NCI-H774 (cell line): ENCODE results near the gene ITIH1.
"Not testable (repeated sequence)": the region's sequence is repeated elsewhere in the genome, so short reads cannot be mapped to it uniquely, and the experiment has no call there.

Experiments
- DNase-seq: peaks from one replicate; lab custom pipeline; 2025; lab: John Stamatoyannopoulos, UW

The ITIH1 gene

DNA sequence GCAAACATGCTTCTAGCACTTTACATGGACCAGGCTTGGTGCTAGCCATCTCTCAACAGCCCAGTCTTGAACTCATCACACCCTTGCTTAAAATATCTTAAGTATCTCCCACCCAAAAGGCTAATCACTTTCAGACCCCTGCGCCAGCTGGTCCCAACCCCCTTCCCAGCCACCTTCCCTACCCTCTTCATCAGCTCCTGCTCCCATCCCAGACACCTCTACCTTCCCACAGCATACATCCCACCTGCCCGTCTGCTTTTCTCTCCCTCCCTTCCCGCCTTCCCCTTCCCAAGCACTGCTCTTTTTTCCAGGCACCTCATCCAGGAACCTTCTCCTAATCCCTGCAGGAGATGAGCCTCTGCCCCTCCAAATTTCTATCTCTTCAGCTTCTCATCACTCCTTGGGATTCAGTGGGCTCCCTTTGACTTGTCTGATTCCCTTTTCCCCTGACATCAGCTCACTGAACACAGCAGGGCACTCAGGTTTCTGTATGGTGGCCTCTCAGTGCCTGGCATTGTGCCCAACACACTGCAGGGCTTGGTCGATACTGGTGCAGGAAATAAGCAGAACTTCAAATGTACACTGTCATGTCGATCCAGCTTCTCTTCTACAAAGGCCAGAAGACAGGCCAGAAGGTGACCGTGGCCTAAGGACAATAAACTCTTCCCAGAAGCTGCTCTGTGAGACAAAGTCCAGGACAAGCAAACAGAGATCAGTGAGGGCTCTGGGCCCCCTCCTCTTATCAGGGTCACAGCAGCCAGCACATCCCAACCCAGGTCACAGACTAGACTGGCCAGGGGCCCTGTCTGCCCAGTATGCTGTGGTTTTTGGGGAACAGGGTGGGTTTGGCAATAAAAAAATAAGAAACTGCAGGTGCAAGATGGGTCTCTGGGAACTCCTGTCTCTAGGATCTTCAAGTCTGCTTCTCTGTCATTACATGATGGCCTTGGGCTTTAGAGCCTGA is 2.2 kb upstream of the ITIH1 start:
- DNase-seq = no peak

DNA sequence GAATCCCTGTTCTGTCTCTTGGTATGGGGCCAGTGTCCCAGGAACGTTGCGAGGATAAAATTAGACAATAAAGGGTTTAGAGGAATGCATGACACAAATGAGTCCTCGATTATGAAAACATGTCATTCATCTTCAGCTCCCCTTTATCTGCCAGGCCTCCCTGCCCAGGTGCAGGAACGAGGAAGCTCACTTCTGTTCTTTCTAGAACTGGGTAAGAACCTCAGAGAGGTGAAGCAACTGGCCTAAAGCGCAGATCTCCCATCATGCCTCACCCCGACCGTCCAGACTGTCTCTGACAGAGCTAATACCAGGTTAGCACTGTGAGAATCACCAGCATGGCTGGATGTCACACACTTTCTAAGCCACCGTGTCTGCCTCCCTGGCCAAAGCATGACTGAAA is 1.5 kb upstream of the ITIH1 start:
- DNase-seq = no peak

DNA sequence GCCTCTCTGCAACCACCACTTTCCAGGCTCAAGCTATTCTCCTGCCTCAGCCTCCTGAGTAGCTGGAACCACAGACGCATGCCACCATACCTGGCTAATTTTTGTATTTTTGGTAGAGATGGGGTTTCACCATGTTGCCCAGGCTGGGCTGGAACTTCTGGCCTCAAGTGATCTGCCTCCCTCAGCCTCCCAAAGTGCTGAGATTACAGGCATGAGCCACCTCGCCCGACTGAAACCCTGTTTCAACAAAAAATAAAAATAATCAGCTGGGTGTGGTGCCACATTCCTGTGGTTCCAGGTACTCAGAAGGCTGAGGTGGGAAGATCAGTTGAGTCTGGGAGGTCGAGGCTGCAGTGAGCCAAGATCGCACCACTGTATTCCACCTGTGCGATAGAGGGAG is 913 bp upstream of the ITIH1 start:
- DNase-seq = not testable (repeated sequence)

DNA sequence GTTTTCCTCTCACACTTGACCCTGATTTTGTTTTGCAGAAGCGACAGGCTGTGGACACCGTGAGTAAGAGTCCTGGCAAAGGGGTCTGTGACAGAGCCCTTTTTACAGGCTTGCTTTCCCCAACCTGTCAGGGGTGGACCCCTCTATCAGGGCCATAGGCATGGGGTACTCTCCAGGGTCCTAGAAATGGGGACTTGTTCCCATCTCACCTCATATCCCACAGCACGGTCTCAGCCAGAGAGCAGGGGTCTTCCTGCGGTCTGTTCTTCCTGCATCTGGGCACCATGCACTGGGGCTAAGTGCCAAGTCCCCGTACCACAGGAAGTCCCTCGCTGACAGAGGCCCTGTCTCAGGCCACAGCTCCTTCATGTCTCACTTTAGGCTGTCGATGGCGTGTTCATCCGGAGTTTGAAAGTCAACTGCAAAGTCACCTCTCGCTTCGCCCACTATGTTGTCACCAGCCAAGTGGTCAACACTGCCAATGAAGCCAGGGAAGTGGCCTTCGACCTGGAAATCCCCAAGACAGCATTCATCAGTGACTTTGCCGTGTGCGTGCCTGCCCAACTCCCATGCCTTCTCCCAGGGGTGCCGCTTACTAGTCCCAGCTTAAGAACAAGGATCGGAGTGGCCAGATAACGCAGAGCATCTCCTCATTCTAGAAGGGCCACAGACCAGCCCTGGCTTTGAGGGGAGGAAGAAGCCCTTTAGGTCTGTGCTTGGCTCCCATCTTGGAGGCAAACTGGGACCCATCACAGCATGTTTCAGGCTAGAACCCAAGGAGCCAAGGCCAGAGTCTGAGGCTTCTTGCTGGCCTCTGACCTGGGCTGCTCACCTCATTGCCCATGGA is 783 bp downstream of the ITIH1 start:
- no peak for DNase-seq

DNA sequence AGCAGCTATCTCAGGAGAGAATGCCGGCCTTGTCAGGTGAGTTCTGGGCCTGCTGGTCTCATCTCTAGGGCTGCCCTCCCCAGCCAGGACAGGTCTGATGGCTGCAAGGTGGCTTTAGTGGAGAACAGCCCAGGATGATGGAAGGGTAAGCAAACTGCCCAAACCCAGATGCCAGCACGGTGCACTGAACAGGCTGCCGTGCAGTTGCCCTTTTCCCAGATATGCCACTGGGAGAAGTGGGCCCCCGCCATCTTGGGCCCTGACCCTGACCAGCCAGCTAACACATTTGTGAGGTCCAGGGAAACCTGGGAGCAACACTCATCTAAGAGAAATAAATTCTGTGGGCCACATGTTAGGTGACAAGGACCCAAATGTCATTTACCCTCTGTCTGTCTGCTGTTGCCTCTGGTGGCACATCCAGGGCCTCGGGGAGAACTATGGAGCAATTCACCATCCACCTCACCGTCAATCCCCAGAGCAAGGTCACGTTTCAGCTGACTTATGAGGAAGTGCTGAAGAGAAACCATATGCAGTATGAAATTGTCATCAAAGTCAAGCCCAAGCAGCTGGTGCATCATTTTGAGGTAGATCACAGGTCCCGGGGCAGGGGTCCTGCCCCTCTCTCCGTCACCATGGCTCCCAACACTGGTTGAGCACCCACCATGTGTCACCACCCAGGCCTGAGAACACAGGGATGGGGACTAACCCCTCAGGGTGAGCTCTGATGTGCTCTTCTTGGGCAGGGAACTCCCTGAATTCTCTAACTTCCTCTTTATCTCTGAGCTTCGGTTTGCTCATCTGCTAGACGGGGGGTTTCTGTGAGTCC is 1.8 kb downstream of the ITIH1 start:
- DNase-seq = no peak

DNA sequence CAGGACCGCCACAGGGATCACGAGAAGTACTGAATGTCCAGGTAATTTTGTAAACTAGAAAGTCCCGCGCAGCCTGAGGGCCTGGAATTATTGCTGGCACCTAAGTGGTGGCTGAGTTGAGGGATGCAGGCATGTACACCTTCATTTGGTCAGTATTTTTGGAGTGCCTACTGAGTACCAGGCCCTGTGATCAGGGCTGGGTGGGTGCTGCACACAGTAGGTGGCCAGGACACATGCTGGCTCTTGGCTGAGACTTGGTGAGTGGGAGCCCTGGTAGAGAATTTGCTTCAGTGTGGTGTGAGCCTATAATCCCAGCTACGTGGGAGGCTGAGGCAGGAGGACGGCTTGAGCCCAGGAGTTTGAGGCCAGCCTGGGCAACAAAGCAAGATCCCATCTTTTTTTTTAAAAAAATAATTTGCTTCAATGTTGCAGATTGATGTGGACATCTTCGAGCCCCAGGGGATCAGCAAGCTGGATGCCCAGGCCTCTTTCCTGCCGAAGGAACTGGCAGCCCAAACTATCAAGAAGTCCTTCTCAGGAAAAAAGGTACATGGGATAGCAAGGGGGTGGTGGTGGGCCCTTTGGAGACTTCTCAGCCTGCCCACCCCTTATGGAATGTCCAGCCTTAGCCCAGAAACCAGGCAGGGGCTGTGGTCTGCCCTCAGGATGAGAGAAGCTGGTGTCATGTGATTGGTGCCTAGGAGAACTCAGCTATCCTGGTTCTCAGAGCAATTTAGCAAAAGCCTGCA is 2.6 kb downstream of the ITIH1 start:
- DNase-seq = no peak

DNA sequence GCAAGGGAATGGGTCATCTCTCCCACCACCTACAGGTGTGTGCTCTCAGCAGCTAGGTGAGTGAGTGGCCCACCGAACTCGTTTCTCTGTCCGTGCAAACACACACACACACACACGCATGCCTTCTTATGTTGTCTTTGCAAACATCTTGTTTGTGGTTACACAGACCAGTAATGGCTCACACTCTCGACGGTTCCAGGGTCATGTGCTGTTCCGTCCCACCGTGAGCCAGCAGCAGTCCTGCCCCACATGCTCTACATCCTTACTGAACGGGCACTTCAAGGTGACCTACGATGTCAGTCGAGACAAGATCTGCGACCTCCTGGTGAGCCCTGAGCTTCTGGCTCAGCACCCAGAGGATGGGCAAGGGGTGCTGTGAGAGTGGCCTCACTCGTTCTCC is 4.3 kb downstream of the ITIH1 start:
- DNase-seq = no peak

DNA sequence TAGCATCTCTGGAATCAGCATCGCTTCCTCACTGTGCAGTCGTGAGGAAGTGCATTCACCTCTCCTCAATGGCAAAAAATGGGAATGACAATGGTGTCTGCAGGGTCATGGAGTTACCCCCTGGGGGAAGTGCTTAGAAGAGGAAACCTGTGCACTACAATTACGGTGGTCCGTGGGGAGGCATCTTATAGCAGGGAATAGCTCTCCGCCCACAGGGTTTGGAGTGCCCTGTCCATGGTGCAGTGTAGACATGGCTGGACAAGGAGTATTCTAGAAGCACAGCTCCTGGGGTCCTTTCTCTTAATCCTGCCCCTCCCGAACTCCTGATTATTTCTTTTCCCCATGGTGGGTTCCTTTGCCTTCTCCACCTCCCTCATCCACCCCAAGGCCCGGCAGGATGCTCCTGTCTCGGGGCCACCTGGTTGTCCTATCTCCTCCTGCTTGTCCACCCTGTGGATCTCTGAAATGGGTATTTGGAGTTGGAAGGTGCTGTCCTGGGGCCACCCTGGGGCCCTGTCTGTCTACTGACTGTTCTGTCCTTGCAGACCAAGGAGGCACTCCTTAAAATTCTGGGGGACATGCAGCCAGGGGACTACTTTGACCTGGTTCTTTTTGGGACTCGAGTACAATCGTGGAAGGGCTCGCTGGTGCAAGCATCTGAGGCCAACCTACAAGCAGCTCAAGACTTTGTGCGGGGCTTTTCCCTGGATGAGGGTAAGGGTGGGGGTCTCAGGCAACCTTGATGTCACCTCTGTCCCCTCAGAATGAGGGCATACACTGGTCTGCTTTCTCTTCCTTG is 5.2 kb downstream of the ITIH1 start:
- DNase-seq = no peak

DNA sequence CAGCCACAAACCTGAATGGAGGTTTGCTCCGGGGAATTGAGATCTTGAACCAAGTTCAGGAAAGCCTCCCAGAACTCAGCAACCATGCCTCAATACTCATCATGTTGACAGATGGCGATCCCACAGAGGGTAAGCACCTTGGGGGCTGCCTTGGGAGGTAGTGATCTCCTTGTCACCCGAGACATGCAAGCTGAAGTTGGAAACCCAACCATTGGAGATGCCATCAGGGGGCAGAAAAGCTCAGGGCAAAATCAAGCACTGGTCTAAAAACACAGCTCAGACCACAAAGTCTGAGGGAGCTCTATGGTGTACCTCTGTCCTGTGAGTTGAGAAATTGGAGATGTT is 5.8 kb downstream of the ITIH1 start:
- DNase-seq = no peak

DNA sequence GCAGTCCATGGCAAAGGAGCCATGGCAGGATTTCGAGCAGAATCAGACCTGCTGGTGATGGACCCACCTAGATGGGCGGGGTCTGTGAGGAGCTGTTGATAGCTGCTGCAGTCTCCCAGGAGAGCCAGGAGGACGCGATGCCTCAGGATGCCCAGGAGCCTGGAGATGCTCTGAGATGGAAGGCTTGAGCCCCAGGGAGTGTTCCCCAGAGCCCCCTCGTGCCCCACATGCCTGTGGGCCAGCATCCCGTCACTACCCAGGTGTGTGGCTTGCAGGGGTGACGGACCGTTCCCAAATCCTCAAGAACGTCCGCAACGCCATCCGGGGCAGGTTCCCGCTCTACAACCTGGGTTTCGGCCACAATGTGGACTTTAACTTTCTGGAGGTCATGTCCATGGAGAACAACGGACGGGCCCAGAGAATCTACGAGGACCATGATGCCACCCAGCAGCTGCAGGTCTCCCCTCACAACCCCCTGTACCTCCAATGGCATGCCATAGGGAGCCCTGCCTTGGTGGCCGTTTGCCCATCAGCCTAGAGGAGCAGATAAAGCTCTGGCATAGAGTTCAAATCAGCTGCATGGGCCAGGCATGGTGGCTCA is 6.7 kb downstream of the ITIH1 start:
- no peak for DNase-seq

DNA sequence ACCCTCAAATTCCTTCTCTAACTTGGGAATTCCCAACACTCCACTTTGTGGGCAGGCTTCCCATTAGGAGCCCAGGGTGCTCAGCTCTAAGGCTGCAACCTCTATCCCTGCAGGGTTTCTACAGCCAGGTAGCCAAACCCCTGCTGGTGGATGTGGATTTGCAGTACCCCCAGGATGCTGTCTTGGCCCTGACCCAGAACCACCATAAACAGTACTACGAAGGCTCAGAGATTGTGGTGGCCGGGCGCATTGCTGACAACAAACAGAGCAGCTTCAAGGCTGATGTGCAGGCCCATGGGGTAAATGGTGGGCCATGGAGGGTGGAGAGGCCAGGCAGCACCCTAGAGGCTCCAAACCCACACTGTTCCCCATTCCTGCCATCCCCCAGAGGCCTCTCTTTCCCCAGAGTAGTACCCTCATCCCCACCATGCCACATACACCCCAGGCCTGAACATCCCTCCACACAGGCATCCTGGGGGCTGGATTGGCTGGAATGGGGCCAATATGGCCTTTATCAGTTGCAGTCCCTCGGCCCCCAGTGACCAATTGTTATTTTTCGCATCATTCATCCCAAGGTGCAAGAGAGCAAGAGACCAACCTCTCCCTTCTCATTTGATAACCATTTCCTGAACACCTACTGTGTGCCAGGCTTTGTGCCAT is 7.7 kb downstream of the ITIH1 start:
- no peak for DNase-seq

DNA sequence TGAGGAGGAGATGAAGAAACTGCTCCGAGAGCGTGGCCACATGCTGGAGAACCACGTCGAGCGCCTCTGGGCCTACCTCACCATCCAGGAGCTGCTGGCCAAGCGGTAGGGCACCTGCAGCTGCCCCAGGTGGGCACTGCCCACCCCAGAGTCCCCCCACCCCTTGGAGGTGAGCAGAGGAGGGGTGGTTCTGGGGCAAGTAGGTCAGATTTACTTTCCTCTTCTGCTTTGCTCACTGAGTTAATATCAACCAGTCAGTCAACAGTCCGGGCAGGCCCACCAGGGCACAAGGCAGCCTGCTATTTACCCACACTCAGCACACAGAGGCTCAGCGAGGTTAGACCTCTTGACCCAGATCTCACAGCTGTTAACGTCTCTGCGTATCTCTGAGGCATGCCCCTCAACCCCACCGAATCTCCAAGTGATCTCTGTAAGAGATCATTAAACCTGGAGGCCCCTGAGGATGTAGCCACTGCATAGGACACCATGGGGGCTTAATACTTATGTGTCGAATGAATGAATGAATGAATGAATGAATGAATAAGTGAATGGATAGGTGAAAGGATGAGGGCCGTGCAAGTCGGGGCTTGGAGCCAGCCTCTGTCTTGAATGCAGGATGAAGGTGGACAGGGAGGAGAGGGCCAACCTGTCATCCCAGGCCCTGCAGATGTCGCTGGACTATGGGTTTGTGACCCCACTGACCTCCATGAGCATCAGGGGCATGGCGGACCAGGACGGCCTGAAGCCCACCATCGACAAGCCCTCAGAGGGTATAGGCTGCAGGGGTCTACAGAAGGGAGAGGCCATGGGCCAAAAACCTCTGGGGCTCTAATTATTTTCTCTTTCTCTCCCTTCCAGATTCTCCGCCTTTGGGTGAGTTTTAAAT is 9.2 kb downstream of the ITIH1 start:
- no peak for DNase-seq

DNA sequence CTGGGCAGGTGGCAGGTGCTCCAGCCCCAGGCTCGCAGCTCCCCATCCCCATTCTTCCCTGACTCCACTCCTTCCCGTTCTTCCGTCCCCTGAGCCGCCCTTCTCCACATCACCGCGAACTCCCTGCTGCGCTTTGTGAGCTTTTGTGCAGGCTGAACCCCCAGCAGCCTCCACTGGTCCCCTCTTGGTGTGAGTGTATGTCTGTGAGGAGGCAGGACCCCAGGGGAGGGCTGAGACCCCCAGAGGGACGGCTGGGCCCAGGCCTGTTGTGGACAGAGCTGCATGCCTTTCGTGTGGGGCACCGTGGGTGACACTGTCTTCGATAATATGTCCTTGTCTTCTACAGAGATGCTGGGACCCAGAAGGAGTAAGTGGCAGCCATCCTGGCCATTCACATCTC is 9.8 kb downstream of the ITIH1 start:
- DNase-seq = no peak

DNA sequence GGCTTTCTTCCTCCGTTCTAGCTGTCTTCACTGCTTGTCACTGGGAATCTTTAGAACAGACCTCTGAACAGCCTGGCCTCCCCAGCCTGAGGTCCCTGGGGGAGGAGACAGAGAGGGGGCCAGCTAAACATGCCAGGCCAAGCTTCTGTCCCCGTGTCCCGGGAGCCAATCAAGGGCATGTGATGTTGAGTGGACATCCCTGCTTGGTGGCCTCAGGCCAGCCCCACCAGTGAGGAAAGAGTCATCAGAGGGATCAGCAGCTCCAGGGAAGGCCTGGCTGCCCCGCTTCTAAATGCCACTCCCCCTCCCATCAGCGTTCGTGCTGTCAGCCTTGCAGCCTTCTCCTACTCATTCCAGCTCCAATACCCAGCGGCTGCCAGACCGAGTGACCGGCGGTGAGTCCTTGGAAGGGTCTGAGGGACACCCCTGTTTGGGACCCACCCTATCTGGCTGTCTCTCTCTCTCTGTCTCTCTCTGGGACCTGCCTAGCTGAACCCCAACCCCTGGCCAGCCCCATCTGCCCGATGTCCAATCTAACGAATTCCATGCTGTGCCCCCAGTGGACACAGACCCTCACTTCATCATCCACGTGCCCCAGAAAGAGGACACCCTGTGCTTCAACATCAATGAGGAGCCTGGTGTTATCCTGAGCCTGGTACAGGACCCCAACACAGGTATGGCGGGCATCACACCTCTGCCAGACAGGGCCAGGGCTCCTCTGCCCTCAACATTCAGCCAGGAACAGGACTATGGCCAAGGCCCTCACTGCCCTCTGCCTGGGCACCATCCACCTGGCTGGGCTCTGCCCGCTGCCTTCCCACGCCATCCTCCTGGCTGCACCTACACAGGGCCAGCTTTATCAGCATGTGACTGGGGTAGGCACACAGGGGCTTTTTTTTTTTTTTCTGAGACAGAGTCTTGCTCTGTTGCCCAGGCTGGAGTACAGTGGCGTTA is 10.6 kb downstream of the ITIH1 start:
- DNase-seq = no peak

DNA sequence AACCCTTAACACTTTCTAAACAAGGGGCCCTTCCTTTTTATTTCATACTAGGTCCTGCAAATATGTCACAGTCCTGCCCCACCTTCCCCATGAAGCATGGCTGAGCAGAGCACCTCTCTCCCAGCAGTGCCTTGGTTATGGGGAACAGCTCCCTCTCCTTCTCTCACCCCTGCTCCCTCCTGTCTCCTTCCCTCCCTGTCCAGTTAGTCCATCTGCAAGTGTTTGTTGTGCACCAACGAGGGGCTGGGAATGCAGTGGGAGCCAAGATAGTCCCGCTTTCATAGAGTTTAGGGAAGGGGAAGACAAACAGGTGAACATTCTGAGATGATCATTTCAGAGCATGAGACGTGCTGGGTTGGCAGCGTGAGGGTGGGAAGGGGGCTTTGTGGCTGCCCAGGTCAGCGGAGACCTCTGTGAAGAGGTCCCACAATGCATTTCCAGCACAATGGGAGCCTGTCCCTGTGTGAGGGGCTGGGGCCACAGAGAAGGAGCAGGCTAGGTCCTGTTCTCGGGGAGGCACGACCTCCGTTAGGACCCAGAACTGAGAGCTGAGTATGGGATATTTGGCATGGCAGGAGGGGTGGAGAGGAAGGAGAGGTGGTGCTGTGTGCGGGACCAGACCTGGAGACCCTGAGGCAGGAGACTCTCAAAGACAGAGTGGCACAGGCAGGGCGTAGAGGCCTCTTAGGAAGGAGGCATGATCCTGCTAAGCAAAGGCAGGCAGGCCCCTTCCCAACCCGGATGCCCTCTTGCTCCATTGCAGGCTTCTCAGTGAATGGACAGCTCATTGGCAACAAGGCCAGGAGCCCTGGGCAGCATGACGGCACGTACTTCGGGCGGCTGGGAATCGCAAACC is 11.7 kb downstream of the ITIH1 start:
- no peak for DNase-seq

DNA sequence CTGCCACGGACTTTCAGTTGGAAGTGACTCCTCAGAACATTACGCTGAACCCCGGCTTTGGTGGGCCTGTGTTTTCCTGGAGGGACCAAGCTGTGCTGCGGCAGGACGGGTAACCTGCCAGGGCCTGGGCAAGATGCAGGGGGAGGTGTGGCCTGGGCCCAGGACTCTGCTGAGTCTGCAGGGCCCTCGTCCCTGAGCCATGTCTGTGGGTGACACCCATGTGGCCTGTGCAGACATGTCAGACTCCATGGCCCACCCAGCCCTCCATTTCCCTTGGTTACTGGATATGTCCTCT is 12.3 kb downstream of the ITIH1 start:
- no peak for DNase-seq

DNA sequence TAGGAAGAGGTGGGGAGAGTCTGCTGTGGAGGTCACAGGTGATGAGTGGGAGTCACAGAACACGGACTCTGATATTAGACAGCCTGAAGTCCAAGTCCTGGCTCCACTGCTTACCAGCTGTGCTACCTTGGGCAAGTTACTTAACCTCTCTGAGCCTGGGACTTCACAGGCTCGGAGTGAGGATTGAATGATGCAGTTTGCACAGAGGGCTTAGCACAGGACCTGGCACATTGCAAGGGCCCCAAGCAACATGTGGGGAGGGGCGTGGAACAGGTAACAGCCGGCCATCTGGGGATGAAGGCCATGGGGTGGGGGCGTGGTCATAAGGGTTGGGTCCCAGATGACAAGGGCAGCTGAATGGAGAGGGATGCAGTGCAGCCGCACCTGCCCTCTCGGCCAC is 12.9 kb downstream of the ITIH1 start:
- no peak for DNase-seq
